D721Med (cell line): ENCODE data around the gene C1orf94.

Experiments used
- DNase-seq: peaks from one replicate; pipeline ENCODE4 v3.0.0; 2011; ENCODE audit warnings: low spot score; ENCODE audit not compliant: insufficient read length
- FAIRE-seq: peaks from 2 replicates; lab custom pipeline; 2011; peaks lifted over from hg19 to GRCh38; lab: Jason Lieb, UNC
- TF ChIP-seq, protein P1 (sequence below): IDR thresholded peaks from 2 replicates; pipeline ENCODE4 v1.5.1; 2012; ENCODE audit warnings: mild to moderate bottlenecking, control low read depth; ENCODE audit not compliant: insufficient read depth; ENCODE audit errors: missing control alignments

C1orf94 gene

GRCh38 chr1:34163792-34164731 is 12.6 kb upstream of the C1orf94 start:
- DNase-seq = no peak
- TF ChIP-seq, protein P1, sequence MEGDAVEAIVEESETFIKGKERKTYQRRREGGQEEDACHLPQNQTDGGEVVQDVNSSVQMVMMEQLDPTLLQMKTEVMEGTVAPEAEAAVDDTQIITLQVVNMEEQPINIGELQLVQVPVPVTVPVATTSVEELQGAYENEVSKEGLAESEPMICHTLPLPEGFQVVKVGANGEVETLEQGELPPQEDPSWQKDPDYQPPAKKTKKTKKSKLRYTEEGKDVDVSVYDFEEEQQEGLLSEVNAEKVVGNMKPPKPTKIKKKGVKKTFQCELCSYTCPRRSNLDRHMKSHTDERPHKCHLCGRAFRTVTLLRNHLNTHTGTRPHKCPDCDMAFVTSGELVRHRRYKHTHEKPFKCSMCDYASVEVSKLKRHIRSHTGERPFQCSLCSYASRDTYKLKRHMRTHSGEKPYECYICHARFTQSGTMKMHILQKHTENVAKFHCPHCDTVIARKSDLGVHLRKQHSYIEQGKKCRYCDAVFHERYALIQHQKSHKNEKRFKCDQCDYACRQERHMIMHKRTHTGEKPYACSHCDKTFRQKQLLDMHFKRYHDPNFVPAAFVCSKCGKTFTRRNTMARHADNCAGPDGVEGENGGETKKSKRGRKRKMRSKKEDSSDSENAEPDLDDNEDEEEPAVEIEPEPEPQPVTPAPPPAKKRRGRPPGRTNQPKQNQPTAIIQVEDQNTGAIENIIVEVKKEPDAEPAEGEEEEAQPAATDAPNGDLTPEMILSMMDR = no peak
- FAIRE-seq = no peak

GRCh38 chr1:34164771-34165391 is 11.8 kb upstream of the C1orf94 start, which contains the start of gene CSMD2:
Gene CSMD2 (minus strand): TSS chr1:34165230. CDS start chr1:34165097, 133 bp downstream.
- DNase-seq (no peak), FAIRE-seq (no peak)
- TF ChIP-seq, protein P1 = no peak

DNA sequence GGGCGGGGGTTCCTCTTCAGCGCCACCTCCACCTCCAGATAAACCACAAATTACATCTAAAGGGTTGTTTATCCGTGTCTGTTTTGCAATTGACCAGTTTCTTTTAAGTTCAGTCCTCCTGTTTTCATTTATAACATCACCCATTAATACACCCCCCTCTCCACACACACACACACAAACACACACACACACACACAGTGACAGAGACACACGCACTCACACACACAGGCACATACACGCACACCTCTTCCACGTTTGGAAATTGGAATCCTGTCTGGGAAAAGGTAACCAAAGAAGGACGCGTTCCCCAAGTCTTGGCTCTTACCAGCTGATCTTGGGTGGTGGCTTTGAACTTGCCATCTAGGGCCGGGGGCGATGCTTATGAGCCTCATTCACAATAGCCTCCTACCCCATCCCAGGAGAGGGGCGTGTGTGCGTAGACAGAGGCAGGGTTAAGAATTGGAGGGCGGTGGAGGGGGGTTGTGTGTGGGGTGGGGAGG is 11.2 kb upstream of the C1orf94 start:
- FAIRE-seq = no peak
- DNase-seq = no peak
- TF ChIP-seq, protein P1 = no peak

- TF ChIP-seq, protein P1 = no peak
- FAIRE-seq (no peak), DNase-seq (no peak)
These were observed 10.5 kb upstream of the C1orf94 start for GRCh38 chr1:34166191-34166624.

- TF ChIP-seq, protein P1 = no peak
- no peak for FAIRE-seq
- DNase-seq = no peak
These were observed 9.9 kb upstream of the C1orf94 start for GRCh38 chr1:34166625-34167361.

DNA sequence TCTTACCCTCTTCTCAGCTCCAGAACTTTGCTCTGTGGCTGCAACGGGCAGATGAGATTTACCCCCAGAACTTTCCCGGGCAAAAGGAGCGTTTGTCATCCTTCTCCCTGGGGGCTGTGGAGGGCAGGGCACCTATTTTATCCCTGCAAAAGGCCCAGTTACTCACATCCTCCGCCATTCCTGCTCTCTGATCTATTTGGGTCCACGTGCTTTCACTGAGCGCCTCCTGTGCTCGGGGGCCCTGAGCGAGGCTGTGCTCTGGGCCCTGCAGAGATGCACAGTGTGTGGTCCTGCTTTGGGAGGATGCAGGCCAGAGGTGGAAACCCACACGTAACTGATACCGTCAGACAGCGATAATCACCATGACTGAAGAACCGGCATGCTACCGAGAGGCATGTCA is 9.3 kb upstream of the C1orf94 start:
- FAIRE-seq (no peak), DNase-seq (no peak)
- TF ChIP-seq, protein P1 = no peak
